H1 (cell line): Measurements from ENCODE around the gene GLRX3. TPM values are rescaled to one million over a fixed set of nuclear protein-coding genes. Genes with fewer than 3 reads are reported as not detected.

Source experiments
- CTCF ChIA-PET: fragments of 300-600 bp; sonication (Branson Sonifier 250); formaldehyde crosslinking; loops from one replicate; lab custom pipeline; 2021; ENCODE audit not compliant: partially characterized antibody; lab: Charles Lee
- POLR2A ChIA-PET: fragments of 300-600 bp; sonication (Branson Sonifier 250); formaldehyde crosslinking; loops from one replicate; lab custom pipeline; 2021; ENCODE audit warnings: inconsistent platforms; ENCODE audit not compliant: partially characterized antibody; lab: Charles Lee
- DNase-seq, 2 experiments: peaks; one replicate each; pipeline versions ENCODE4 v3.0.0 to v3.0.0-alpha.2; 2010 to 2022; ENCODE audit warnings: low spot score in 2 of 2, low read depth in 1 of 2, mixed read lengths in 1 of 2
- FAIRE-seq: peaks from 2 replicates; lab custom pipeline; 2011; peaks lifted over from hg19 to GRCh38; lab: Jason Lieb, UNC
- H2AFZ ChIP-seq: 2 replicates; pipeline ENCODE4 v1.8.1; 2012; ENCODE audit warnings: low read length, inconsistent platforms
- H2AK5ac ChIP-seq: 2 replicates; pipeline ENCODE4 v1.6.1; 2013; ENCODE audit warnings: low read depth, low read length
- H2BK120ac ChIP-seq: replicated peaks from 2 replicates; pipeline ENCODE3; 2013; ENCODE audit warnings: low read depth, low read length, inconsistent platforms
- H2BK12ac ChIP-seq: 2 replicates; pipeline ENCODE4 v1.6.1; 2013; ENCODE audit warnings: low read depth, low read length
- H2BK15ac ChIP-seq: 2 replicates; pipeline ENCODE4 v1.6.1; 2013; ENCODE audit warnings: low read length
- H2BK20ac ChIP-seq: 2 replicates; pipeline ENCODE4 v1.6.1; 2013; ENCODE audit warnings: low read length
- H2BK5ac ChIP-seq: 2 replicates; pipeline ENCODE4 v1.6.1; 2013; ENCODE audit warnings: low read depth, low read length
- H3K14ac ChIP-seq: 2 replicates; pipeline ENCODE4 v1.6.1; 2013; ENCODE audit warnings: inconsistent platforms; ENCODE audit not compliant: insufficient read length
- H3K18ac ChIP-seq: 2 replicates; pipeline ENCODE4 v1.6.1; 2013; ENCODE audit warnings: low read length; ENCODE audit errors: extremely low read depth
- H3K23ac ChIP-seq: 2 replicates; pipeline ENCODE4 v1.6.1; 2013; ENCODE audit warnings: inconsistent platforms; ENCODE audit not compliant: insufficient read length
- H3K23me2 ChIP-seq: 2 replicates; pipeline ENCODE4 v1.6.1; 2013; ENCODE audit warnings: low read depth, low read length
- H3K27ac ChIP-seq: 2 replicates; pipeline ENCODE4 v1.6.1; 2011; ENCODE audit warnings: low read depth, low read length, inconsistent platforms
- H3K27me3 ChIP-seq, 4 experiments: replicated peaks in 1 of 4; 1 replicate in 1 of 4; 2 replicates in 3 of 4; pipeline versions ENCODE4 v1.6.1 to v1.8.1; 2011 to 2013; ENCODE audit warnings: low read length in 3 of 4, mild to moderate bottlenecking in 3 of 4, inconsistent platforms in 2 of 4, mixed read lengths in 2 of 4, moderate library complexity in 1 of 4; ENCODE audit not compliant: control insufficient read depth in 3 of 4, insufficient read depth in 3 of 4; ENCODE audit errors: extremely low read depth in 1 of 4
- H3K36me3 ChIP-seq, 4 experiments: 2 replicates each; pipeline versions ENCODE4 v1.6.1 to v1.8.1; 2011 to 2013; ENCODE audit warnings: mild to moderate bottlenecking in 4 of 4, low read length in 3 of 4, moderate library complexity in 2 of 4, control low read depth in 1 of 4, inconsistent platforms in 1 of 4; ENCODE audit not compliant: insufficient read depth in 4 of 4, control insufficient read depth in 2 of 4
- H3K4ac ChIP-seq: replicated peaks from 2 replicates; pipeline ENCODE3; 2013; ENCODE audit warnings: low read length, low read depth, mixed read lengths, inconsistent platforms; ENCODE audit not compliant: insufficient read length
- H3K4me1 ChIP-seq, 4 experiments: replicated peaks in 1 of 4; 1 replicate in 1 of 4; 2 replicates in 3 of 4; pipeline versions ENCODE4 v1.6.1 to v1.8.1; 2011 to 2013; ENCODE audit warnings: low read length in 3 of 4, inconsistent platforms in 2 of 4, mixed read lengths in 1 of 4; ENCODE audit not compliant: insufficient read depth in 4 of 4, control insufficient read depth in 3 of 4
- H3K4me2 ChIP-seq, 2 experiments: 2 replicates each; pipeline versions ENCODE4 v1.6.1 to v1.8.1; 2011 to 2013; ENCODE audit warnings: low read depth in 2 of 2, low read length in 2 of 2, control low read depth in 1 of 2, inconsistent platforms in 1 of 2, mild to moderate bottlenecking in 1 of 2; ENCODE audit not compliant: insufficient read depth in 1 of 2
- H3K4me3 ChIP-seq, 4 experiments: fragments of 200-600, 300-600 bp in 1 of 4; sonication (generic), shearing (Covaris generic), sonication (Bioruptor Twin) in 1 of 4; 2 replicates each; pipeline versions ENCODE4 v1.5.1 to v1.8.1; 2011 to 2016; ENCODE audit warnings: low read length in 4 of 4, low read depth in 3 of 4, control low read depth in 2 of 4, inconsistent platforms in 2 of 4, mild to moderate bottlenecking in 2 of 4, mixed read lengths in 1 of 4, moderate library complexity in 1 of 4; ENCODE audit not compliant: insufficient read depth in 2 of 4; ENCODE audit errors: extremely low read depth in 1 of 4
- H3K56ac ChIP-seq: replicated peaks from 2 replicates; pipeline ENCODE3; 2013; ENCODE audit warnings: low read depth, mild to moderate bottlenecking, mixed read lengths, low read length, inconsistent platforms; ENCODE audit not compliant: insufficient read length
- H3K79me1 ChIP-seq: 2 replicates; pipeline ENCODE4 v1.6.1; 2013; ENCODE audit warnings: low read depth, low read length, control low read depth
- H3K79me2 ChIP-seq, 2 experiments: 2 replicates each; pipeline versions ENCODE4 v1.6.1 to v1.8.1; 2012 to 2013; ENCODE audit warnings: low read length in 2 of 2, mild to moderate bottlenecking in 2 of 2, inconsistent platforms in 1 of 2; ENCODE audit not compliant: insufficient read depth in 2 of 2, control insufficient read depth in 1 of 2
- H3K9ac ChIP-seq, 4 experiments: replicated peaks in 1 of 4; 1 replicate in 1 of 4; 2 replicates in 3 of 4; pipeline versions ENCODE4 v1.6.1 to v1.8.1; 2011 to 2013; ENCODE audit warnings: low read depth in 3 of 4, low read length in 3 of 4, control low read depth in 2 of 4, mild to moderate bottlenecking in 2 of 4, moderate library complexity in 2 of 4, inconsistent platforms in 1 of 4; ENCODE audit errors: extremely low read depth in 1 of 4
- H3K9me3 ChIP-seq, 2 experiments: 2 replicates each; pipeline versions ENCODE4 v1.6.1 to v1.8.1; 2012 to 2013; ENCODE audit warnings: mild to moderate bottlenecking in 2 of 2, moderate library complexity in 2 of 2, control low read depth in 1 of 2, inconsistent platforms in 1 of 2, low read depth in 1 of 2, low read length in 1 of 2, mixed read lengths in 1 of 2; ENCODE audit not compliant: insufficient read depth in 2 of 2
- H4K20me1 ChIP-seq, 2 experiments: replicated peaks in 1 of 2; 2 replicates each; pipeline versions ENCODE3 to v1.8.1; 2011 to 2013; ENCODE audit warnings: inconsistent platforms in 2 of 2, low read length in 2 of 2, mild to moderate bottlenecking in 1 of 2; ENCODE audit not compliant: insufficient read depth in 2 of 2, control insufficient read depth in 1 of 2
- H4K5ac ChIP-seq: 2 replicates; pipeline ENCODE4 v1.6.1; 2013; ENCODE audit warnings: low read length, low read depth, mixed read lengths, inconsistent platforms; ENCODE audit not compliant: insufficient read length
- H4K8ac ChIP-seq: 2 replicates; pipeline ENCODE4 v1.8.0; 2013; ENCODE audit warnings: mild to moderate bottlenecking, moderate library complexity, low read length, inconsistent platforms; ENCODE audit not compliant: insufficient read depth; ENCODE audit errors: extremely low read depth
- H4K91ac ChIP-seq: replicated peaks from 2 replicates; pipeline ENCODE3; 2013; ENCODE audit warnings: low read length, mixed read lengths, inconsistent platforms; ENCODE audit not compliant: insufficient read length
- BRCA1 ChIP-seq: IDR thresholded peaks from 2 replicates; pipeline ENCODE4 v1.6.1; 2012; ENCODE audit warnings: low read depth, low read length, improper control_type of control experiment
- CTBP2 ChIP-seq: IDR thresholded peaks from 2 replicates; pipeline ENCODE4 v1.7.0; 2011; ENCODE audit warnings: borderline replicate concordance, mild to moderate bottlenecking, moderate library complexity, mixed read lengths, low read length; ENCODE audit not compliant: insufficient read depth, insufficient read length
- EP300 ChIP-seq, 2 experiments: IDR thresholded peaks; 1 replicate in 1 of 2; 2 replicates in 1 of 2; pipeline ENCODE4 v1.6.1; 2011 to 2012; ENCODE audit warnings: low read depth in 2 of 2, low read length in 2 of 2, mild to moderate bottlenecking in 2 of 2, borderline replicate concordance in 1 of 2, inconsistent platforms in 1 of 2, moderate library complexity in 1 of 2
- GABPA ChIP-seq: IDR thresholded peaks from 2 replicates; pipeline ENCODE4 v1.6.1; 2011; ENCODE audit warnings: mild to moderate bottlenecking, low read length, moderate library complexity, borderline replicate concordance; ENCODE audit not compliant: insufficient read depth
- HDAC6 ChIP-seq: IDR thresholded peaks from one replicate; pipeline ENCODE4 v1.7.1; 2012; ENCODE audit warnings: low read depth, mild to moderate bottlenecking, inconsistent platforms, low read length, moderate library complexity
- RXRA ChIP-seq: IDR thresholded peaks from 2 replicates; pipeline ENCODE4 v1.6.1; 2011; ENCODE audit warnings: low read depth, mild to moderate bottlenecking, low read length, moderate library complexity; ENCODE audit not compliant: insufficient read depth
- SRF ChIP-seq: IDR thresholded peaks from 2 replicates; pipeline ENCODE4 v1.6.1; 2011; ENCODE audit warnings: mild to moderate bottlenecking, low read depth, low read length, moderate library complexity
- TAF7 ChIP-seq: optimal IDR thresholded peaks from 2 replicates; pipeline ENCODE3; 2011; ENCODE audit warnings: low read depth, mild to moderate bottlenecking, inconsistent platforms, low read length, moderate library complexity, borderline replicate concordance
- WGBS, 2 experiments: shearing (Covaris generic) in 1 of 2; methylation state at CpG; one replicate each; pipeline versions ENCODE4 v1.1.6 to v1.1.7; 2013 to 2015; ENCODE audit warnings: low lambda C conversion rate in 2 of 2, mixed read lengths in 2 of 2, inconsistent platforms in 1 of 2, low coverage in 1 of 2, missing lambda C conversion rate in 1 of 2; ENCODE audit not compliant: insufficient replicate concordance in 2 of 2, insufficient coverage in 1 of 2, insufficient read length in 1 of 2; ENCODE audit errors: extremely low coverage in 1 of 2, missing lambda C conversion rate in 1 of 2; 5-methylcytosine and 5-hydroxymethylcytosine counted together
- polyA plus RNA-seq, 7 experiments: library from polyadenylated mRNA; depleted of rRNA in 3 of 7; stranded (reverse) in 5 of 7; unstranded in 2 of 7; fragments of >200 nt in 5 of 7; fragments of 200-250 nt in 2 of 7; gene quantifications; 1 replicate in 5 of 7; 2 replicates in 1 of 7; 4 replicates in 1 of 7; pipeline versions ENCODE4 v1.2.1 to v1.2.3, GENCODE V29; 2011 to 2013; ENCODE audit warnings: missing spikeins in 2 of 7, mixed read lengths in 2 of 7
- total RNA-seq: library from RNA; stranded (reverse); fragmentation: NEBNext Ultra II Directional; extraction: Animal tissue kit (Norgen Biotek cat#: 25700); gene quantifications from 2 replicates; pipeline ENCODE4 v1.2.1, GENCODE V29; 2021
- TF ChIP-seq, protein P1 (sequence below): IDR thresholded peaks from 2 replicates; pipeline ENCODE4 v1.6.1; 2011; ENCODE audit warnings: low read depth, mild to moderate bottlenecking, low read length; ENCODE audit not compliant: insufficient read depth
- TF ChIP-seq, protein P2 (sequence below): IDR thresholded peaks from 2 replicates; pipeline ENCODE4 v1.6.1; 2012; ENCODE audit warnings: inconsistent platforms
- TF ChIP-seq, protein P3 (sequence below): IDR thresholded peaks from 2 replicates; pipeline ENCODE4 v1.6.1; 2012; ENCODE audit warnings: inconsistent platforms

The GLRX3 gene
- total and polyA plus RNA-seq, 2 of the 8 experiments (the other 6 are each of a cell fraction or from before 2014, with no cell fraction given) = 59.9 to 157 TPM

DNA sequence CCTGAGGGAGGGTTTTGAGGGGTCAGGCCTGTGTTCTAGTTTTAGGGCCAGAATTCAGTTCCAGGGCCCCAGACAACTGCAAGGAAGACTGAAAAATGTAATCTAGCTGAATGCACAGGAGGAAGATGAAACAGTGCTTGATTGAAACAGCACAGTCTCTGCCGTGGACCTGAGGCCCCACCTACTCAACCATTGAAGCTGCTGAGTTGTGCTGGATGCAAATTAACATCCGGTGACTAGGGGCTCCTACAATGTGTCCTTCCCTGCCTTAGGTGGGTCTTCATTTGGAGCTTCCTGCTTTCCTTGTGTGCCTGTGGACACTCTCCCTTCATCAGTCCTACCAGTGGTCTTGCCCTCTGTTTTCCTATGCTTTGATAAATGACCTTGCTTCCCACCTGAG lies 5.7 kb downstream of the GLRX3 start:
- no peak overlapping the region for H4K91ac ChIP-seq
- H2BK12ac ChIP-seq = no peak overlapping the region
- peaks cover 2% of the 10 kb centered on the region; the same call in 1 of the 2 replicates for H3K79me1 ChIP-seq
- H2AFZ ChIP-seq = no peak overlapping the region
- H2BK5ac ChIP-seq = 0 out of 2 replicates have a peak overlapping the region, but pooled peaks have one; percentile 7
- no peak overlapping the region for H2AK5ac ChIP-seq
- ChIA-PET CTCF (interaction anchor here (0.7 to 1.7 kb wide), 3 partner anchors 15 to 191 kb away, joined by 3 read pairs; no protein-coding TSS in a partner anchor), POLR2A (interaction anchor here (0.8 to 1.0 kb wide), 2 partner anchors 16 to 32 kb away, joined by 3 to 4 read pairs; no protein-coding TSS in a partner anchor)
- no peak for FAIRE-seq
- no peak overlapping the region for H4K8ac ChIP-seq
- no peak overlapping the region for H3K4me2 ChIP-seq
- no peak overlapping the region for H3K9ac ChIP-seq
- H3K27ac ChIP-seq = no peak overlapping the region
- no peak overlapping the region for H3K18ac ChIP-seq
- 82% methylated on average over 2 of the region's 2 CpGs; no CpG with 5 or more reads in 1 of the 2 experiments for WGBS, 2 experiments
- H2BK120ac ChIP-seq = no peak overlapping the region
- H3K56ac ChIP-seq = no peak overlapping the region
- peaks cover 2 to 5% (median 3%) of the 10 kb centered on the region in 4 experiments; a peak in 5 of 7 replicates for H3K4me1 ChIP-seq
- H3K36me3 ChIP-seq = peaks cover 3 to 12% (median 5%) of the 10 kb centered on the region in 4 experiments; a peak in 6 of 8 replicates
- H4K5ac ChIP-seq = no peak overlapping the region
- H3K27me3 ChIP-seq = no peaks in the 10 kb centered on the region
- H3K9me3 ChIP-seq = no peaks in the 10 kb centered on the region
- H2BK15ac ChIP-seq = no peak overlapping the region
- H3K23me2 ChIP-seq = peaks cover 8% of the 10 kb centered on the region; the same call in 1 of the 2 replicates
- H3K4ac ChIP-seq = no peak overlapping the region
- H4K20me1 ChIP-seq = peaks cover 8 to 26% of the 10 kb centered on the region in 2 experiments
- H2BK20ac ChIP-seq = no peak overlapping the region
- no peak overlapping the region for H3K4me3 ChIP-seq
- no peak overlapping the region for H3K23ac ChIP-seq
- peaks cover 26 to 93% of the 10 kb centered on the region in 2 experiments for H3K79me2 ChIP-seq
- DNase-seq = no peak
- no peak overlapping the region for H3K14ac ChIP-seq
- TF ChIP-seq, protein P1, sequence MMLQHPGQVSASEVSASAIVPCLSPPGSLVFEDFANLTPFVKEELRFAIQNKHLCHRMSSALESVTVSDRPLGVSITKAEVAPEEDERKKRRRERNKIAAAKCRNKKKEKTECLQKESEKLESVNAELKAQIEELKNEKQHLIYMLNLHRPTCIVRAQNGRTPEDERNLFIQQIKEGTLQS = no peak
- TF ChIP-seq BRCA1 (no peak), RXRA (no peak), TAF7 (no peak), SRF (no peak), HDAC6 (no peak), EP300 (IDR thresholded peaks at IDR 0.05; ENCODE audit: borderline replicate concordance in 1 of 2, low read depth in 2 of 2, low read length in 2 of 2) (no peak), CTBP2 (no peak), GABPA (no peak)
- TF ChIP-seq, protein P2, sequence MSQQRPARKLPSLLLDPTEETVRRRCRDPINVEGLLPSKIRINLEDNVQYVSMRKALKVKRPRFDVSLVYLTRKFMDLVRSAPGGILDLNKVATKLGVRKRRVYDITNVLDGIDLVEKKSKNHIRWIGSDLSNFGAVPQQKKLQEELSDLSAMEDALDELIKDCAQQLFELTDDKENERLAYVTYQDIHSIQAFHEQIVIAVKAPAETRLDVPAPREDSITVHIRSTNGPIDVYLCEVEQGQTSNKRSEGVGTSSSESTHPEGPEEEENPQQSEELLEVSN = no peak
- TF ChIP-seq, protein P3, sequence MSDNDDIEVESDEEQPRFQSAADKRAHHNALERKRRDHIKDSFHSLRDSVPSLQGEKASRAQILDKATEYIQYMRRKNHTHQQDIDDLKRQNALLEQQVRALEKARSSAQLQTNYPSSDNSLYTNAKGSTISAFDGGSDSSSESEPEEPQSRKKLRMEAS = no peak
